Mucosa of descending colon (tissue), 3 donors: ENCODE measurements around the gene SPPL2C. TPM values are rescaled to one million over a fixed set of nuclear protein-coding genes. Genes with fewer than 3 reads are reported as not detected.
A peak's percentile ranks its signal among the peaks of the same experiment; 100 is the strongest.

Experiments
- ATAC-seq: fragments of 200-7000 bp; cut with Tn5 transposase; one replicate; pipeline ENCODE4 v1.9.1; 2020; ENCODE audit warnings: mild to moderate bottlenecking, moderate library complexity
- DNase-seq, 3 donors: peaks; one replicate each; pipeline ENCODE4 v3.0.0-alpha.2; 2020
- H3K36me3 ChIP-seq: fragments of 200-600 bp; one replicate; pipeline ENCODE4 v1.8.0; 2021; ENCODE audit warnings: low read depth, mild to moderate bottlenecking
- H3K4me1 ChIP-seq: fragments of 200-600 bp; one replicate; pipeline ENCODE4 v1.8.0; 2021; ENCODE audit warnings: low read depth, mild to moderate bottlenecking
- H3K4me3 ChIP-seq: fragments of 200-600 bp; one replicate; pipeline ENCODE4 v1.8.0; 2021; ENCODE audit warnings: mild to moderate bottlenecking
- H3K9me3 ChIP-seq: fragments of 200-600 bp; one replicate; pipeline ENCODE4 v1.8.0; 2021; ENCODE audit warnings: mild to moderate bottlenecking
- CTCF ChIP-seq: fragments of 200-600 bp; IDR thresholded peaks from one replicate; pipeline ENCODE4 v1.8.0; 2022; ENCODE audit warnings: antibody characterized with exemption, mild to moderate bottlenecking
- intact Hi-C, 2 donors: fragments of 100-400 bp; cut with DNase I in 1 of 2; cut with micrococcal nuclease in 1 of 2; formaldehyde crosslinking; loops; one replicate each; pipeline versions ENCODE4 v1.11.0 to v1.11.1; 2022; cut with DNase I, micrococcal nuclease
- long read RNA-seq, 2 donors: library from polyadenylated mRNA; unstranded; transcript quantifications; one replicate each; pipeline ENCODE4 v2.0.0, GENCODE V29; 2019 to 2021
- total RNA-seq, 3 donors: library from RNA; stranded (reverse); fragmentation: NEBNext Ultra II Directional in 2 of 3; extraction: Animal tissue kit (Norgen Biotek cat#: 25700) in 2 of 3; gene quantifications; one replicate each; pipeline versions ENCODE4 v1.2.1 to v1.2.4, GENCODE V29; 2021 to 2023
- donor health status: DM: no; HTN: no; CAD: no; lungs with moderate emphysema.
- donor health status: DM: no; HTN: no; CAD: no.
- donor health status: DM: no; HTN: yes; CAD: no.

Gene SPPL2C
- not detected for total RNA-seq
- long read RNA-seq, donor 1, result 0 reads
- long read RNA-seq, donor 2, result 0 reads

GRCh38 chr17:45844695-45845375 is at the start of gene SPPL2C:
Gene SPPL2C (plus strand): TSS chr17:45844881. CDS start chr17:45844907, 26 bp downstream.
- Histone ChIP-seq H3K36me3 (no peaks in the 10 kb centered on the region), H3K4me3 (no peak within 1 kb of the TSS), H3K9me3 (no peaks in the 10 kb centered on the region), H3K4me1 (no peaks in the 10 kb centered on the region)
- ATAC-seq (peak; percentile 78), DNase-seq (peak in 1 of 3 donors; percentile 27)
- no peak for TF ChIP-seq CTCF
- intact Hi-C loops, result no loop called here

GRCh38 chr17:45800816-45801215 is 43.9 kb upstream of the SPPL2C start:
- no peak overlapping the region for H3K4me3 ChIP-seq
- no peak for DNase-seq
- ATAC-seq, result no peak
- no peaks in the 10 kb centered on the region for H3K9me3 ChIP-seq
- no peaks in the 10 kb centered on the region for H3K36me3 ChIP-seq
- no peak for TF ChIP-seq CTCF
- H3K4me1 ChIP-seq, result no peaks in the 10 kb centered on the region
- intact Hi-C loops, result no loop called here

GRCh38 chr17:45801421-45801820 is 43.3 kb upstream of the SPPL2C start:
- Histone ChIP-seq H3K4me1 (no peaks in the 10 kb centered on the region), H3K36me3 (no peaks in the 10 kb centered on the region), H3K9me3 (no peaks in the 10 kb centered on the region), H3K4me3 (no peak overlapping the region)
- DNase-seq, result no peak
- no peak for TF ChIP-seq CTCF
- no peak for ATAC-seq
- intact Hi-C loops, result no loop called here

- no peak overlapping the region for H3K4me3 ChIP-seq
- no peak for TF ChIP-seq CTCF
- DNase-seq (no peak), ATAC-seq (no peak)
- intact Hi-C loops, result no loop called here
- no peaks in the 10 kb centered on the region for H3K4me1 ChIP-seq
- no peaks in the 10 kb centered on the region for H3K9me3 ChIP-seq
- H3K36me3 ChIP-seq, result no peaks in the 10 kb centered on the region
These were observed 35.8 kb upstream of the SPPL2C start for GRCh38 chr17:45808845-45809244.

GRCh38 chr17:45809499-45809898 is 35.2 kb upstream of the SPPL2C start:
- no peak for TF ChIP-seq CTCF
- Histone ChIP-seq H3K4me1 (no peaks in the 10 kb centered on the region), H3K9me3 (no peaks in the 10 kb centered on the region), H3K4me3 (no peak overlapping the region), H3K36me3 (no peaks in the 10 kb centered on the region)
- no peak for DNase-seq
- intact Hi-C loops, result no loop called here
- no peak for ATAC-seq

GRCh38 chr17:45812102-45812501 is 32.6 kb upstream of the SPPL2C start:
- Histone ChIP-seq H3K4me1 (no peaks in the 10 kb centered on the region), H3K4me3 (no peak overlapping the region), H3K36me3 (no peaks in the 10 kb centered on the region), H3K9me3 (no peaks in the 10 kb centered on the region)
- intact Hi-C loops, result no loop called here
- no peak for TF ChIP-seq CTCF
- ATAC-seq (peak; percentile 12), DNase-seq (no peak)
